ENCODE measurements around the gene LMBR1. TPM values are rescaled to one million over a fixed set of nuclear protein-coding genes. Genes with fewer than 3 reads are reported as not detected.
A peak's percentile ranks its signal among the peaks of the same experiment; 100 is the strongest.
"Not testable (repeated sequence)": the region's sequence is repeated elsewhere in the genome, so short reads cannot be mapped to it uniquely, and the experiment has no call there.

LMBR1 gene
- total RNA-seq, 2 donors from 2014 or later: 38.7 to 48.0 TPM

DNA sequence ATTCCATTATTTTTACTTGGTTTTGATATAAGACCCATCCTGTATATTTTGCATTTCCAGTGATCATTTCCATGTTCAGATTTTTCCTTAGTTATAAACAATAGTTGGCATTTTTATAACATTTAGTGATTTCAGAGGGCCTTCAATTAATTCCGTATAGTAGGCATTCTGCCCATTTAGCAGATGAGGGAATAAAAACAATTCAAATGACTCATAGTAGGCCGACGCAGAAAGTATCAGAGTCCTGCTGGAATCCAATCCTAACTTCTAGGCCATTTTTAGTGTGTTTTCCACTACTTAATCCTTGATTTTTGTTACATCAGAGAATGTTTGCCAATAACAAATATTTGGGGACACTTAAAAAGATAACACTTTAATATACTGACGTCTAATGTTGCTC lies 237.0 kb downstream of the LMBR1 start:
- H3K4me1 Mint-ChIP-seq: no peaks in the 10 kb centered on the region
- no peaks in the 10 kb centered on the region for H3K36me3 Mint-ChIP-seq (ENCODE audit: low read depth)
- no peak overlapping the region for H3K27ac Mint-ChIP-seq
- no peaks in the 10 kb centered on the region for H3K9me3 Mint-ChIP-seq
- no peak for ATAC-seq (replicated peaks)
- H3K4me3 Mint-ChIP-seq: no peak overlapping the region
- H3K27me3 Mint-ChIP-seq: peaks cover 21% of the 10 kb centered on the region

DNA sequence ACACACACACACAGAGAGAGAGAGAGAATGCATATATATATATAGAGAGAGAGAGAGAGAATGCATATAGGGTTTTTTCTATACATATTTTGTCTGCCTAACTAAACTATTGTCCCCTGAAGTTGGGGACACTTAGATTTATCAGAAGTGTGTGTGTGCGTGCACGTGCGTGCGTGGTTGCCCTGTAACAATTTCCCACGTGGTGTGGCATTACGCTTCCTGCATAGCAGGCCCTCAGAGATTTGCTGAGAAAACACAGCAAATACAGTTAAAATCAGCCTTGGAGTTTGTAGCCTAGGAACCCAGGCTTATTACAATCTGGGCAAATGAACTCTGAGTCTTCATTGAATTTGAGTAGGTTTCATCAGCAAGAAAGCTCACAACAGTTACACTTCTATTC lies 237.7 kb downstream of the LMBR1 start:
- Mint-ChIP-seq H3K27ac (no peak overlapping the region), H3K27me3 (peaks cover 28% of the 10 kb centered on the region), H3K36me3 (ENCODE audit: low read depth) (no peaks in the 10 kb centered on the region), H3K4me1 (no peaks in the 10 kb centered on the region), H3K4me3 (no peak overlapping the region), H3K9me3 (no peaks in the 10 kb centered on the region)
- ATAC-seq (replicated peaks): no peak

DNA sequence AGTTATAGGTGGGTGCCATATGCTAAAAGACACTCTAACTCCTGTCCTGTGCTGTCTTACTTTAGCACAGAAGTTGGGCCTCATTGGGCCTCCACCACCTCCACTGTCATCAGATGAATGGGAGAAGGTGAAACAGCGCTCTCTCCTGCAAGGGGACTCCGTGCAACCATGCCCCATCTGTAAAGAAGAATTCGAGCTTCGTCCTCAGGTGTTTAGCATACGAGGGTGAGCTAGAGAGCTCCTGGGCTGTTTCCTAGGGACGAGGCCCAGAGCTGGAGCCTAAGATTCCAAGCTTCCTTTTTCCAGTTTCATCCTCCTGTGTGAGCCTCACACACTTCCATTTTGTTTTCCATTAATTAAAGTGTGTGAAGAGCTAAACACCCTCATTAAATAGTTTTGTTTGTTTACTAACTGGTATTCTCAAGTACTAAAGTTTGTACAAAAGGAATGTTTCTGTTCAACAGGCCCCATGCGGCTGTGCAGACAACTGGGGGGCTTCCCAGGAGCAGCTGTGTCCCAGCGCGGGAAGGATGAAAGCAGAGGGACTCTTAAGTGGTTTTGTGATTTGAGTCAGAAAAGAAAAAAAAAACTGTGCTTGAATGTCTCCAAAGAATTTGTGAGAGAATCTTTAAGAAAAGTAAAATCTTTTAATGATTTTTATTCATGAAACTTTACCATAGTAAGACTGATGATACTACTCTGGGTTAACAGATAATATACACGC lies 238.3 kb downstream of the LMBR1 start:
- H3K4me1 Mint-ChIP-seq: no peaks in the 10 kb centered on the region
- H3K9me3 Mint-ChIP-seq: no peaks in the 10 kb centered on the region
- no peak overlapping the region for H3K27ac Mint-ChIP-seq
- no peak for ATAC-seq (replicated peaks)
- H3K4me3 Mint-ChIP-seq: no peak overlapping the region
- peaks cover 33% of the 10 kb centered on the region for H3K27me3 Mint-ChIP-seq
- H3K36me3 Mint-ChIP-seq (ENCODE audit: low read depth): no peaks in the 10 kb centered on the region

DNA sequence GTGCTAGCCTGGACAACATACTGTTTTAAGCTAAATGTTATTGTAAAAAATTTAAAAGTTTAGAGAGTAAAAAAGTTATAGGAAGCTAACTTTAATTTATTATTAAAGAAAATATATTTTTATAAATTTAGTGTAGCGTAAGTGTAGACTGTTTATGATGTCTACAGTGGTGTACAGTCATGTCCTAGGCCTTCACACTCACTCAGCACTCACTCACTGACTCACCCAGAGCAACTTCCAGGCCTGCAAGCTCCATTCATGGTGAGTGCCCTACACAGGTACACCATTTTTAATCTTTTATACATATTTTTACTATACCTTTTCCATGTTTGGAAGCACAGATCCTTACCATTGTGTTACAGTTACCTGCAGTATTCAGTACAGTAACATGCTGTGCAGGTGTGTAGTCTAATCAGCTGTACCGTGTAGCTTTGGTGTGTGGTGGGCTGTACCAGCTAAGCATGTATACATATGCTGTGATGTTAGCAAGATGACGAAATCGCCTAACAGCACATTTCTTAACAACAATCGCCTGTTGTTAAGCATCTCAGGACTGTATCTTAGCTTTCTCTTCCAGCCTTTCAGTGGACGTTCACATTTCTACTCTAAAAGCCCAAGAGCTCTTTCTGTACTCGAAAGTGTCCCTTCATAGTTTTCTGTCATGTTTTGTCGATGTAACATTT lies 240.0 kb downstream of the LMBR1 start:
- Mint-ChIP-seq H3K9me3 (no peaks in the 10 kb centered on the region), H3K4me1 (no peaks in the 10 kb centered on the region), H3K4me3 (no peak overlapping the region), H3K36me3 (ENCODE audit: low read depth) (no peaks in the 10 kb centered on the region), H3K27ac (no peak overlapping the region), H3K27me3 (peaks cover 32% of the 10 kb centered on the region)
- ATAC-seq (replicated peaks): no peak

DNA sequence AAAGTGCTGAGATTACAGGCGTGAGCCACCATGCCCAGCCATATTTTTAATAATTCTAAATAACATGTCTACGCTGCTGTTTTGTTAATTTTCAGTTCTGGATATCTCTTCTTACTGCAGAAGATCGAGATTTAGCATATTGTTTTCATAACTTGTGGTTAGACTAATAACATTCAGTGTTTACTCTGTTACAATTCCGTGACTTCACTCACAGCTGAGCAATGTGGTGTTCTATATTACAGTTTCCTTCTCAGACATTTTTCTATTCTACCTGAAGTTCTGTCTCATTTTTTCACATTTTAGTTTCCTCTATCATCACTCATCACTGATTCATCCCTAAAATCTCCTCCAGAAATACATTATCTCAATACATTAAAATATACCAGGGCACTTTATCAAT lies 241.5 kb downstream of the LMBR1 start:
- ATAC-seq (replicated peaks): no peak
- Mint-ChIP-seq H3K27me3 (peaks cover 34% of the 10 kb centered on the region), H3K4me1 (no peaks in the 10 kb centered on the region), H3K4me3 (no peak overlapping the region), H3K9me3 (no peaks in the 10 kb centered on the region), H3K27ac (no peak overlapping the region), H3K36me3 (ENCODE audit: low read depth) (no peaks in the 10 kb centered on the region)

DNA sequence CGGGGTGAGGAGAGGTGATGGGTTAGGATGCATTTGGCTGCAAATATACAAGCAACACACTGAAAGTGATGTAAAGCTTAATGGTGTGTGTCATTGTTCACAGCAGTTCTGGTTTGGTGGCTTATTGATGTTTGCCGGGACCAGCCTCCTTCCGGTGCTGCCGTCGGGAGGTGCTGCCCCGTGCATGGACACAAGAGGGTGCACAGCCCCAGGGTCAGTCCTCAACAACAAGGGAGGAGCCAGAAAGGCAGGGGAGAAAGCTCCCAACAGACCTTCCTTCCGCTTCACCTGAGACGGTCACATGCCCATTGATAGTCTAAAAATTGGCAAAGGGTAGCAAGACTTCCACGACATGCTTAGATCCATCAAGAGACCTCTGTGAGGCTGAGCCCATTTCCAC lies 242.9 kb downstream of the LMBR1 start:
- peak; percentile 19 for ATAC-seq (replicated peaks)
- H3K27me3 Mint-ChIP-seq: peaks cover 34% of the 10 kb centered on the region

DNA sequence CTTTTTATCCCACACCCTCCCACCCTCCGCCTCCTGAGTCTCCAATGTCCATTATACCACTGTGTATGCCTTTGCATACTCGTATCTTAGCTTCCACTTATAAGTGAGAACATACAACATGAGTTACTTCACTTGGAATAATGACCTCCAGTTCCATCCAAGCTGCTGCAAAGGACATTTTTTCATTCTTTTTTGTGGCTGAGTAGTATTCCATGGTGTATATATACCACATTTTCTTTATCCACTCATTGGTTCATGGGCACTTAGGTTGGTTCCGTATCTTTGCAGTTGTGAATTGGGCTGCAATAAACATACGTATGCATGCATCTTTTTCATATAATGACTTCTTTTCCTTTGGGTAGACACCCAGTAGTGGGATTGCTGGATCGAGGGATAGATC lies 245.7 kb downstream of the LMBR1 start:
- ATAC-seq (replicated peaks); H3K4me3 Mint-ChIP-seq; H3K27ac Mint-ChIP-seq; H3K4me1 Mint-ChIP-seq; H3K9me3 Mint-ChIP-seq; H3K36me3 Mint-ChIP-seq (ENCODE audit: low read depth): not testable (repeated sequence)
- peaks cover 29% of the 10 kb centered on the region for H3K27me3 Mint-ChIP-seq

More for the DNA sequence above, 242.9 kb downstream of the LMBR1 start:
- no peak overlapping the region for H3K27ac Mint-ChIP-seq
- no peaks in the 10 kb centered on the region for H3K36me3 Mint-ChIP-seq (ENCODE audit: low read depth)
- no peaks in the 10 kb centered on the region for H3K4me1 Mint-ChIP-seq
- no peak overlapping the region for H3K4me3 Mint-ChIP-seq
- no peaks in the 10 kb centered on the region for H3K9me3 Mint-ChIP-seq

DNA sequence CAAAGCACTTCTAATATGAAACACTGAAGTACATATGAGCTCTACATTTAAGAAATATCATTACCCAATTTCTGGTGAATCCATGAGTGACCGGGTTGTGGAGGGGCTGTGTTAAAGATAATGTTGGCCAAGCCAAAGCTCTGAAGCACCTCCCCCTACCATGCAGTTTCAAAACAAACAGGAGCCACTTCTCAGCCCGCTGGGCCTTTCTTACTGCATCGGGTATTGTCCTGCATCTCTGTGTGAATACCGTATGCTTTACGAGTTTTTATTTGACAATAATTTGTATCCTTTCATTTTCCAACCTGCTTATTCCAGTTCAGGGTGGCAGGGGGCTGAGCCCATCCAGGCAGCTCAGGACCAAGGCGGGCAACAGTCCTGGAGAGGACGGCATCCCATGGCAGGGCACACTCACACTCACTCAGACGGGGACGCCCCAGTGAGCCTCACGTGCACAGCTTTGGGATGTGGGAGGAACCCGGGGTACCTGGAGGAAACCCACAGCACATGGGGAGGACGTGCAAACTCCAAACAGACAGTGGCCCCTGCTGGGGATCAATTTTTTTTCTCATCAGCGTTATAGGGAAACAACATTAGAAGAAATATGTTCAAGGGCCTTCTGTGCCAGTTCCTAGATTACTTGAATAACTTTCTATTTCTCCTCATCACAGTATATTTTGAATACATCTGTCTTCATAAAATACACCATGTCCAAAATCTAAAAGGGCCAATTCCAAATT lies 250.5 kb downstream of the LMBR1 start:
- peaks cover 10% of the 10 kb centered on the region for H3K36me3 Mint-ChIP-seq (ENCODE audit: low read depth)
- no peak overlapping the region for H3K27ac Mint-ChIP-seq
- H3K27me3 Mint-ChIP-seq: no peaks in the 10 kb centered on the region
- H3K4me1 Mint-ChIP-seq: peaks cover 5% of the 10 kb centered on the region
- peak overlapping the region; percentile 89 for H3K4me3 Mint-ChIP-seq
- ATAC-seq (replicated peaks): no peak
- H3K9me3 Mint-ChIP-seq: no peaks in the 10 kb centered on the region

DNA sequence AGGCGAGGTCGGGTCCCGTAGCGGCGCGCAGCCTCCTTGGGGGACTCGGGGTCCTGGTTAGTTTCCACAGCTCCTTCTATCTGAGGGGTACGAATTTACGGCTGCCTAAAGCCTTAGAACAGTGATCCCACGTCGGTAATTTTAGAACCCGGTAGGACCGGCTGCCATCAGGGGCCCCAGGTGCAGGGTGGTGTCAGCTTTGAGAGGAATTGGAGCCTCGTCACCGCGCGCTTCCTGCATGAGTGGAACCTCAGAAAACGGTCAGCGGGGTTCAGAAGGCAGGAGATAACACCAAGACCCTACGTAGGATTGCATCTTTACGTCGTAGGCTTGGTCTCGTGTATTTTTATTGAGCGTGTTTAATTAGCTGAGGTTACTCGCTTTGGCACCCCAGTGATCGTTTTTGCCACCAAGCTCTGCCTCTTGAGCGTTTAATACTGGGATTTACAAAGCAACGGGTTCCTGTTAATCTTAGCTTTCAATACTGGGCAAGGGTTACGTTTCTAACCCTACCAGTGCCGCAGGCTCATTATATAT lies 252.0 kb downstream of the LMBR1 start:
- H3K27ac Mint-ChIP-seq: peak overlapping the region; percentile 92
- H3K9me3 Mint-ChIP-seq: no peaks in the 10 kb centered on the region
- ATAC-seq (replicated peaks): peak; percentile 79
- H3K36me3 Mint-ChIP-seq (ENCODE audit: low read depth): peaks cover 10% of the 10 kb centered on the region
- H3K4me1 Mint-ChIP-seq: peaks cover 5% of the 10 kb centered on the region
- H3K27me3 Mint-ChIP-seq: no peaks in the 10 kb centered on the region
- H3K4me3 Mint-ChIP-seq: peak overlapping the region; percentile 89

DNA sequence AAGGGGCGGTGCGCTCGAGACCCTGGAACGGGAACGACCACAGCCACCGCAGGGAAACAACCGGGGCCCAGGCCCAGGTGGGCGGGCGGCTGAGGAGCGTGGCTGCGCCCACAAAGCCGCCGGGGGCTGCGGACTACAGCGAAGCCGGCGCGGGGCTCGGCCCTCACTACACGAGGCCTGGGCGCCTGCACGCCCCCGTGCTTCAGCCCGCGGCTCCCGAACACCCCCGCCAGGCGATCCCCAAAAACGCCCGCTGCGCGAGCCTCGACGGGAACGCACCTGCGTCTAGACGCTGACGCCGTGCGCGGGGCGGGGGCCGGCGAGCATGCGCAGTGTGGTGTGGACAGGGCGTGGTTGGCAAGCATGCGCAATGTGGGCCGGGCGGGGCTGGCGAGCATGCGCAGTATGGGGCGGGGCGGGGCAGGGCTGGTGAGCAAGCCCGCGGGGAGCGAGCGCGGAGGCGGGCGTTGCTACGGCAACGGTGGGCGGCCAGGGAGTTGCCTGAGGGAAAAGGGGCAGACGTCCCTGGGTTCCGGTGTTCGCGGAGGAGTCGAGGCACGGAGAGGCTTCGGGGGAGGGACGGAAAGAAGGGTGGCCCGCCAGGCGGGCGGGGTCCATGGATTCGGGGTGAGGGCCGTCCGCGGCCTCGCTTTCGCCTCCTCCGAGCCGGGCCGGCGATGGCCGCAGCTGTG lies 252.6 kb downstream of the LMBR1 start, which contains the start of gene RNF32:
TSS of gene RNF32 (plus strand) at position 518 of the 692 bp plus-strand sequence. CDS start 3,104 bp downstream, outside the sequence.
- H3K4me1 Mint-ChIP-seq: peaks cover 5% of the 10 kb centered on the region
- no peaks in the 10 kb centered on the region for H3K9me3 Mint-ChIP-seq
- peak within 1 kb of the TSS; percentile 92 for H3K27ac Mint-ChIP-seq
- H3K27me3 Mint-ChIP-seq: no peaks in the 10 kb centered on the region
- peak; percentile 85 for ATAC-seq (replicated peaks)
- H3K36me3 Mint-ChIP-seq (ENCODE audit: low read depth): peaks cover 10% of the 10 kb centered on the region
- peak within 1 kb of the TSS; percentile 89 for H3K4me3 Mint-ChIP-seq

DNA sequence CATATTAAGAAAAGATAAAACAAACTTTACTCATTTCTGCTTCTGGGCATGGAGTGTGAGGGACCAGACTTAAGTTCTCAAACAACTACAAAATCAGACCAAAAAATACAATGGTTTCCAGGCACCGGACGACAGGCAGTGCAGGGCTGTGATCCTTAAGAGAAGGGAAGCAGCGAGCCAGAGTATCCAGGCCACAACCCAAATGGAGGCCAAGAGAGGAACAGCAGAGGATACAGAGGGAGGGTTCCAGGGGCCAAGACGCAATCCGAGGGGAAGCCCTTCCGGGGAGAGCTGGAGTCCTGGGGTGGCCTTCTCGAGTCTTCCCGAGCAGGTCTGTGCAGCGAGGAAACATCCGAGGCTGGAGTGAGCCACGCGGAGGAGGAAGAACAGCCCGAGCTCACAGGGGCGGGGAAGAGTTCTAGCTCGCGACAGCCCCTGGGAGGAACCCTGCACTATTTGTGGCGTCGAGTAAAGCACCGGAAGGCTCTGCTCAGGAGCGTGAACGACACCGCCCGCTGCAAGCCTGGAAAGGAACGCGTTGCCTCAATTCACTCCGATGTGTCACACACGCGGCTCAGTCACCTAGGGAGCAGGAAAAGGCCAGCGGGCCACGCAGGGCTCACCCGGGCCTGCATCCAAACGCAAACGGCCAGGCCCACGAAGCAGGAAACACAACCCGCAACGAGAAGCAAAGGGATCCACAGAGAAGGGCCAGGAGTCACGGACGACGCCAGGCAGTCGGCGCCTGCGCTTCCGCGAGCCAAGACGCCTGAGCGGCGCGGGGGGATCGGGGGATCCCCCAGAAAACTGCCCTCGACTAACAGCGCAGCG lies 253.3 kb downstream of the LMBR1 start:
- Mint-ChIP-seq H3K27me3 (no peaks in the 10 kb centered on the region), H3K4me3 (peak overlapping the region; percentile 89), H3K36me3 (ENCODE audit: low read depth) (peaks cover 10% of the 10 kb centered on the region), H3K27ac (peak overlapping the region; percentile 86), H3K9me3 (no peaks in the 10 kb centered on the region), H3K4me1 (peaks cover 5% of the 10 kb centered on the region)
- ATAC-seq (replicated peaks): peak; percentile 1

DNA sequence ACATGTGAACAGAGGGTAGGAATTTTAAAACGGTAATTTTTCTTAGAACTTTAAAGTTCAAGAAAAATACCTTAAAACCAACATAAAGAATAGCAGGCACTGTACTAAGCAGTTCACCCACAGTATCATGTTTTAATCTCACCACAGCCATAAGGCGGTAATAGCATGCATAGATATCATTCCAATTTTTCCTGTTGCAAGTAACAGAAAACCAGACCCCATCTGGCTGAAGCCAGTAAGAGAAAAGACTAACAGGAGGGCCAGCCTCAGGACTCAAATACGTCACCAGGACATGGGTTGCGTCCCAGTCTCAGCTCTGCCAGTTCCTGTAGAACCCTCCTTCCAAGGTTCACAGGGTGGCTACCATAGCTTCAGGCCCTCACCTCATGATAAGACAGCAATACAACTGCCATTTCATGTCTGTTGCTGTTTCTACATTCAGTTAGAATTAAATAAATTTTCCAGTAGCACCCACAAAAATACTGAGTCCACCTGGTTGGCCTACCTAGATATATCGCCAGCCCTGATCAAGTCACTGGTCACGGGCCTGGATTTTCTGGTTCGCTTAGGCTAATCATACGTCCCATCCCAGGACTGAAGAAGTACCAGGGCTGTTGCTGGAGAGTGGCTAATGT lies 254.4 kb downstream of the LMBR1 start:
- no peak for ATAC-seq (replicated peaks)
- H3K4me3 Mint-ChIP-seq: peak overlapping the region; percentile 89
- H3K9me3 Mint-ChIP-seq: no peaks in the 10 kb centered on the region
- H3K4me1 Mint-ChIP-seq: peaks cover 5% of the 10 kb centered on the region
- H3K36me3 Mint-ChIP-seq (ENCODE audit: low read depth): peaks cover 10% of the 10 kb centered on the region
- no peak overlapping the region for H3K27ac Mint-ChIP-seq
- no peaks in the 10 kb centered on the region for H3K27me3 Mint-ChIP-seq

DNA sequence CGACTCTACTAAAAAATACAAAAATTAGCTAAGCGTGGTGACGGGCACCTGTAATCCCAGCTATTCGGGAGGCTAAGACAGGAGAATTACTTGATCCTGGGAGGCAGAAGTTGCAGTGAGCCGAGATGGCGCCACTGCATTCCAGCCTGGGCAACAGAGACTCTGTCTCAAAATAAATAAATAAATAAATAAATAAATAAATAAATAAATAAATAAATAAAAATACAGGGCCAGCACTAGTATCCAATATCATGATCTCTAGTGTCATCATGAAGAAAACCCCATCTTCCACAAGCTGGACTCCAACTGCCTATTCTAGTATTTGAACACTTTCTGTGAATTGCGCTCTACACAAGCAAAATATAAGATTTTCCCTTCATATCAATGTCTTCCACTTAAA lies 255.9 kb downstream of the LMBR1 start:
- not testable (repeated sequence) for ATAC-seq (replicated peaks); H3K4me3 Mint-ChIP-seq; H3K27me3 Mint-ChIP-seq; H3K9me3 Mint-ChIP-seq; H3K27ac Mint-ChIP-seq; H3K4me1 Mint-ChIP-seq
- H3K36me3 Mint-ChIP-seq (ENCODE audit: low read depth): peaks cover 10% of the 10 kb centered on the region
